ENCODE data around the gene CACNA1E. TPM values are rescaled to one million over a fixed set of nuclear protein-coding genes. Genes with fewer than 3 reads are reported as not detected.
"Not testable (repeated sequence)": the region's sequence is repeated elsewhere in the genome, so short reads cannot be mapped to it uniquely, and the experiment has no call there.

CACNA1E gene
- total RNA-seq, 4 donors from 2014 or later: 0.03 to 0.15 TPM; not detected in 2

- no peak overlapping the region for H3K4me3 ChIP-seq (ENCODE audit: low read depth, poor library complexity, severe bottlenecking)
- DNase-seq (ENCODE audit: low spot score in 2 of 2): no peak
- TF ChIP-seq POLR2A (IDR thresholded peaks at IDR 0.05): no peak
- TF ChIP-seq CTCF (IDR thresholded peaks at IDR 0.05): no peak
- WGBS, 2 donors: 43 to 47% methylated on average over 5 of the region's 5 CpGs
- intact Hi-C loops (cut with DNase I; ENCODE audit: low total_unique reads): no loop called here
These were observed 34.0 kb downstream of the CACNA1E start for GRCh38 chr1:181517181-181517875.

GRCh38 chr1:181518152-181518551, 34.8 kb downstream of the CACNA1E start:
- WGBS, 2 donors: 67 to 73% methylated on average over 2 of the region's 2 CpGs
- no peak for DNase-seq (ENCODE audit: low spot score in 2 of 2)
- no peak overlapping the region for H3K4me3 ChIP-seq (ENCODE audit: low read depth, poor library complexity, severe bottlenecking)
- no peak for TF ChIP-seq CTCF (IDR thresholded peaks at IDR 0.05)
- no peak for TF ChIP-seq POLR2A (IDR thresholded peaks at IDR 0.05)
- intact Hi-C loops (cut with DNase I; ENCODE audit: low total_unique reads): no loop called here

- no peak for TF ChIP-seq POLR2A (IDR thresholded peaks at IDR 0.05)
- no peak for TF ChIP-seq CTCF (IDR thresholded peaks at IDR 0.05)
- DNase-seq (ENCODE audit: low spot score in 2 of 2): no peak
- WGBS, 2 donors: 58 to 69% methylated on average over 2 of the region's 2 CpGs
- H3K4me3 ChIP-seq (ENCODE audit: low read depth, poor library complexity, severe bottlenecking): no peak overlapping the region
- intact Hi-C loops (cut with DNase I; ENCODE audit: low total_unique reads): no loop called here
These were observed 39.5 kb downstream of the CACNA1E start for GRCh38 chr1:181522864-181523263.

- intact Hi-C loops (cut with DNase I; ENCODE audit: low total_unique reads): no loop called here
- WGBS, 2 donors: 81 to 87% methylated on average over 1 of the region's 1 CpG
- no peak for DNase-seq (ENCODE audit: low spot score in 2 of 2)
- TF ChIP-seq CTCF (IDR thresholded peaks at IDR 0.05) (no peak), POLR2A (IDR thresholded peaks at IDR 0.05) (no peak)
- H3K4me3 ChIP-seq (ENCODE audit: low read depth, poor library complexity, severe bottlenecking): no peak overlapping the region
These were observed 41.9 kb downstream of the CACNA1E start for GRCh38 chr1:181525104-181525721.

GRCh38 chr1:181528241-181528640, 44.9 kb downstream of the CACNA1E start:
- intact Hi-C loops (cut with DNase I; ENCODE audit: low total_unique reads): not testable (repeated sequence)

GRCh38 chr1:181531441-181531840, 48.1 kb downstream of the CACNA1E start:
- no peak overlapping the region for H3K4me3 ChIP-seq (ENCODE audit: low read depth, poor library complexity, severe bottlenecking)
- intact Hi-C loops (cut with DNase I; ENCODE audit: low total_unique reads): no loop called here
- 93 to 95% methylated on average over 5 of the region's 5 CpGs for WGBS, 2 donors
- DNase-seq (ENCODE audit: low spot score in 2 of 2): no peak
- no peak for TF ChIP-seq POLR2A (IDR thresholded peaks at IDR 0.05)
- no peak for TF ChIP-seq CTCF (IDR thresholded peaks at IDR 0.05)

More at GRCh38 chr1:181528241-181528640, 44.9 kb downstream of the CACNA1E start:
- not testable (repeated sequence) for DNase-seq (ENCODE audit: low spot score in 2 of 2); H3K4me3 ChIP-seq (ENCODE audit: low read depth, poor library complexity, severe bottlenecking)

All from lower leg skin (tissue), 4 donors.